GM18870 (cell line): ENCODE results near the gene CXCL12.

Source experiments
- ATAC-seq: cut with Tn5 transposase; IDR thresholded peaks from one replicate; pipeline ENCODE4 v1.9.1; 2021; ENCODE audit warnings: moderate library complexity; ENCODE audit not compliant: unreplicated experiment

Gene CXCL12

DNA sequence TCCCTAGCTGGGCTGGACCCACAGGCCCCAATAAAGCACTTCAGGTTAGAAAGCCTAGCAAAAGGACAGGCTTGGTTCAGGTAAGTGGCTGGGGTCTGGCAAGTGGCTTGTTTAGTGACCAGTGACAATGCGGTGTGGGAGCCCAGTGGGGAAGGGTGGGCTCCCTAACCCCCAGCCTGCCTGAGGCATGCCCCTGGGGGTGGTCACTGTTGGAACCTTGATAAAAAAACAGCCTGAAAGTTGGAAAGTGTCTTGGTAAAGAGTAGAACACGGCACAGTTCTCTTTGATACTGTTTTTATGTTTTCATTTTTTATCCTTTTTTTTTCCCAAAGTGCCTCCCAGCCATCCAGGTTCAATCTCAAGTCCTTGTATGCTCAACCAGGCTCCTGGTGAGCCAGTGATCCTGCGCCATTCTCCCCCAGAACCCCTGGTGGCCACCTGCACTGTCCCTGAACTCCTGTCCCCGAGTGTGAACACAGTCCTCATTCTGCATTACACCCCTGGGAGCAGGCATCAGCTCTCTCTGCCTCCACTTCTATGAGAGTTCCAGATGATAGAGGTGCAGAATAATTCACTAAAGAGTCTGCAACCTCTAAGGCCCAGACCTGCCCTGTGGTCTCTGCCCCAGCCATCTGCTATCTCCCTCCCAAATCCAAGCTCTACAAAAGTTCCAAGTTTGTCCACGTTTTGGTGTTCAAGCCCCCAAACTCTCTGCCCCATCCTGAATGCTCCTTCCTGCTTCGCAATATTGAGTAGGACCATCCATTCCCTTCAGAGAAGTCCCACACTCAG is 15.0 kb upstream of the CXCL12 start:
- no peak for ATAC-seq

DNA sequence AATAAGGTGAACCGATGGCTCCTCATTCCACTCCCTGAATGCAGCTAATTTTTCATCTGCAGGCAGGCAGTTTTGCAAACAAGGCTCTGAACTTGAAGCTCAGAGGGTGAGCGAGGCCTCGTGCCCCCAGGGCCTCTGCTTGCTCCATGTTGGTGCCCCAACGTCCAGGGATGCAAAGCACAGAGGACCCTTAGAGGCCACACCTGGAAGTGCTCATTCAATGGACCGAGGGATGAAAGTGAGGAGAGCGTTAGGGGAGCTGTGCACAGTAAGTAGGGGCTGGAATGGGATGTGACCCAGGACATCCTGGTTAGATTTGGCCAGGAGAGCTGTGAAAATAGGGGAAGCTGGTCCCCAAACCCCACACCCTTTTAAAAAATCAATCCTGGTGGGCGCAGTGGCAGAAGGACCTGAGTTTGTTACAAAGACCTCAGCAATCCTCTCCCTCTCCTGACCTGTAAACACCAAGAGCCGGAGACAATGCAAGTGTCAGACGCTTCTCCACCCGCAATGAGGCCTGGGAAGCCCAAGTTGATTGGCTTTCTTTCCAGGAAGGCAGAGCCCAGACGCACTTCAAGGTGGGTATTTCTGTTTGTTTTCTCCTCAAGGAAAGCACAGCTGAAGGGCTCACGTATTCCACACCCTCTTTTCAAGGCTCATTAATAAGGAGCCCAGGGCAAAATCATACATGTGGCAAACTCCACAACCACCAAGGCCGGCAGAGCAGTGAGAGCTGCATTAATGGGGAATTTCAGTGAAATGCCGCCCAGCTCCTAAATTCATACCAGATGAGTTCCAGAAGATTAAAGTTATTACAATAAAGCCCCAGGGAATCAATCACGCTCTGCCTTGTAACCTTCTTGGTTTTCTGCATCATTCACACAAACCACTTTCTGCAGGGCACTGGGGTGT is 14.1 kb upstream of the CXCL12 start:
- no peak for ATAC-seq

DNA sequence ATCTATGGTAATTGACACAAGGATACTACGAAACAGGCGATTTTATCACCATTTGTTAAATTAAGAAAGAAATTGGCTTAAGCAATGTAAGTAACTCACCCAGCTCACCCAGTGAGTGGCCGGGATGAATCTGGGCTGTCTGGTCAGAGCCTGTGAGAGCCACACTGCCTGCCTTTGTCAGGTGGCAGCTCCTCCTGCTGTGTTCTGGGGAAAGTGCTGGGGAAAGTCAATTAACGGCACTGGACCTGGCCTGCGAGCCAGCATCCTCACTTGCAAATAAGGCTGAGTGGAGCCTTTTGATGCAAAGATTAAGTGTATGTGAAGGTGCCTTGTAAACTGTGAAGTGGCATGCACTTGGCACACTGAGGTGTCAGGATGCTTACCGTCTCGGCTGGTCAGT is 13.4 kb upstream of the CXCL12 start:
- ATAC-seq: no peak

DNA sequence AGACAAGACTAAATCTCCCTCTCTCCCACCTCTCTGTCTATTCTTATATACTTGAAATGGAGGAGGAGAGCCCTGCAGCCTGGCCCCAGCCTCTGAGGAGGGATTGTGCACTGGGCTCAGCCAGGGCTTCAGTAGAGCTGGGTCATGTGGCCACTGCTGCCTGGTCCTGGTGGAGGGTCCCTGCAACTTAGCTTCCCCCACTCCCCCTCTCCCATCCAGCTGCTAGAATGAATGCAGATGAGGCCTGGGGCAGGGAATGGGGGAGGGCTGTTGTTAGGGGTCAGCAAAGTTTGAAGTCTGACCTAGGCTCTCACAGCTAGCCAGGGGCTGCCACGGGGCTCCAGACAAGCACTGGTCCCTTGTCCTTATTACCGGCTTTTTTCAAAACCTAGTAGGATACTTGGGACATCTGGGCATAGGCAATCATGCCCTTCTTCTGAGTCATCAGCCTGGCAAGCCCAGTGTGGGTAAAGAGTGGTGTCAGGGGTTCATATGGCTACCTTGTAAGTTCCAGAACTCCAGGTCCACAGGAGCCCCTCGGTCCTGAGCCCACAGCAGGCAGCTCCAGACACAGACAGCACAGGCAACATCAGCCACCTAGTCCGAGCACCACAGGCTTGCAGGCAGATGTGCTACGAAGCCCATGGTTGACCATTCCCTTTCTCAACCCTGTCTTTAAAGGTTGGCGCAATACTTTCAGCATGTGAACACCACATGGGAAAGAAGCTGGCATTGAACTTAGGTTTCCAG is 12.8 kb upstream of the CXCL12 start:
- no peak for ATAC-seq

DNA sequence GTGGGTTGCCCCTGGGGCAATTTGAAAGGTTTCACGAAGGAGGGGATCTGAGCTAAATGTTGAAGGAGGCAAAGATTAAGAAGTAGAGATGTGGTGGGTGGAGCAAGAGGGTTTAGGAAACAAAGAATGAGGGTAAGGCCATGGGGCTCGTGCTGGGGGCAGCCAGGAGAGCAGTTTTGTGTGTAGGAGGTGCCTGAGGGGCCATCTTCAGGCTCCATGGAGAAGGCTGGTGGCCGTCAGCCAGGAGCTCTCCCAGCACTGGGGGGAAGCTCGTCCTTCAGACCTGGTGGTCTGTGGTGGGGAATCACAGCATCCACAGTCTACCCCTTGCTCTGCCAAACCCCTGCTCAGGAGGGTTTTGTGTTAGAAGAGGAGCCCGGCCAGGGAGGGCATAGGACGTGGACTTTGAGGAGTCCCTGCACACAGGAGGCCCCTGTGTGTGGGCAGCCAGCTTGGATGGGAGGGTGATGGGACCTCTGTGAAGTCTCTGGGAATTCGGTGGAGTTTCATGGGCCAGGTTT is 11.8 kb upstream of the CXCL12 start:
- no peak for ATAC-seq

DNA sequence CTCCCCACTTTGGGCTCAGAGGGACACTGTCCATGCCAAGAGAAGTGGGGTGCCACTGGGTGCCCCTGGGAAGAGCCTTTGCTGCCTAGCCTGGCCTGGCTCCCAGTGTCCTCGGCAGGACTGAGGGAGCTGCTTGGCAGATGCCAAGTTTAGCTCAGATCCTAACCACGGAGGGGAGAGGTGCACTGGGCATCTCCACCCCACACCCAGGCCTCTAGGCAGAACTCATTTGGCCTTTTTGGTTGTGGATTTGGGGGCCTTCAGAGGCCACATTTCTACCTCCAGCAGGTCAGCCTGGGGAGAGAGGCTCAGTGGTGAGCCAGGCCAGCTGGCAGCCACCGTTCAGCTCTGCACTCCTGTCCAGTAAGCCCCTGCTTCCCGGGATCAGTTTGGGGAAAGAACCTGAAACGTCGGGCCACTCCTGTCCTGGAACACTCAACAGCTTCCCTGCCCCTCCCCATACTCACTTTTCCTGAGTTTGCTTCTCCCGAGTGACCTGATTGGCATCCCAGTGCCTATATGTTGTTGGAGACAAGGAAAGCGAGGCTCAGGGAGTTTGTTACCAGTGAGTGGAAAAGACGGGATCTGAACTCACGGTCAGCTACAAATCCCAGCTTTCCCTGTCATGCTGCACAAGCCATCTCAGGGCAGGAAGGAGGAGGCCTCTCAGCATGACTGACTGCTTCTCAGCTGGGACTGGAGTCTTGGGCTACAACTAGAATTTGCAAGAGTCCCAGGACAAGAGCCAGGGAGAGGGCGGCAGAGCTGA is 11.2 kb upstream of the CXCL12 start:
- no peak for ATAC-seq

DNA sequence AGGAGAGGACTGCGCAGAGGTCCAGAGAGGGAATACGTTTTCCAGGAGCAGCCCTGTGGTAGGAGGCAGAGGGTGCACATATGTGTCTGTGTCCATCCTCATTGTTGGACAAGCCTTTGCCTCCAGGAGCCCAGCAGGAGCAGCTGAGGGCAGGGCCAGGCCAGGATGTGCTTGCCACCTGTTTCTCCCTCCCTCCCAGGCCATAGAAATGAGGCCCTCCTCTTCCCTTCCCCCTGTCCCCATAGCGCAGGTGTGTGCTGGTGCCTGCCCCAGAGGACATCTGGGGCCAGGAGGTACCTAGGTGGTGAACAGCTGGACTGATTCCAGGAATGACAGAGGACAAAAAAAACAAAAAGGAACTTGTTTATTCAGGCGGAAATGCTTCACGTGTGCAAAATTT is 10.5 kb upstream of the CXCL12 start:
- no peak for ATAC-seq

DNA sequence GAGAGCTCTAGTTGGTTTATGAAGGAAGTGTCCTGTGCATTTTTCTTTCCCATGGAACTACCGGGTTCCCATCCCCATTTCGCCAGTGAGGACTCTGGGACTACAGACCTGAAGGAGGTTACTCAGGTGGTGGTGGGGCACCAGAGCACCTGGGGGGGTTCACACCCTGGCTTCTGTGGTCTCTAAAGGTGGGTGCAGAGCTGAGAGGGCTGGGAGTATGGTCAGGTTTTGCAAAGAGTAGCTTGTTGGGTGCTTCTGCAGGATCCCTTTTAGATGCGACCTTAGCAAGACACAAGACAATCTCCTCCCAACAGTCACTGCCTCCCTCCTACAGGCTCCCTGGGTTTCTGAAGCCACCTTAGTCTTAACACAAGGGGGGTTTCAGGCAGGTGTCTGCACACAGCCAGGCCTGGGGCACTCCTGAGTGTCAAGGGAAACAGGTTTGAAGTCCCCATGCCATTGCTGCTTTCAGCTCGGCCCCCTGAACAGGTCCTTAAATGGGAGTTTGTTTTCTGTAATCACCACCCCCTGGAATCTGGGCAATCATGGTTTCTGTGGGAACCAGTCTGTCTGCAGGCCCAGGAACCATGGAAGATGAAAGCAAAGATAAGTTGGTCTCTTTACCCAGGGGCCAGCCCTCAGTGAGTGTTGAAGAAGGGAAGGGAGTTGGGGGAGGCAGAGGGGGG is 9.9 kb upstream of the CXCL12 start:
- ATAC-seq: no peak

DNA sequence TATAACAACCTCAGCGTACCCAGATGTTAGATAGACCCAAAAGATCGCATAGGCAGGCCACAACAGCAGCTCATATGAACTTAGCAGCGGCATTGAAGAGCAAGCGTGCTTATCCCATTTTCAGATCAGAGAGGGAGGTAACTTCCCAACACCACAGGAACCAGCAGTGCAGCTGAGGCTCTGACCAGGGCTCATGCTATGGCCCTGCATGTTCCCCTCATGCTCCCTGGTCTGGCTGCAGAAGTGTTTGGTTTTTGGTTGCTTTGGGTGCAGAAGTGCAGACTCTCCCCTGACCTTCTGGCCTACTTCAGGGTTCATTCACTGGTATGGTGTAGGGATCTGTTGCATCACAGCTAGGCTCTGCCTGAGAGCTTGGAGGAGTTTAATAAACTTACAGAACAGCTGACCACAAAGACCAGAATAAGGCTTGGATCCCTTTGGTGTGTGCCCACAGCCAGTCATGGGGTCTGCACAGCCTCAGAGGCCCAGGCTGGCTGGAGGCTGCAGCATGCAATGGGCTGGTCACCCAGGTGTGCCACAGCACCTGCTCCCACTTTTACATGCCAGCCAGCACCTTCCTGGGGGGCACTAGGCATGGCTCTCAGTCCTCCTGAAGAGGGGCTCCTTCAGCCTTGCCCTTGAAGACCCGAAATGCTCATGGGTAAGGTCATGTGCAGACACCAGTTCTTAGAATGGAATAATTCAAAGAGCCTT is 9.1 kb upstream of the CXCL12 start:
- ATAC-seq: no peak

DNA sequence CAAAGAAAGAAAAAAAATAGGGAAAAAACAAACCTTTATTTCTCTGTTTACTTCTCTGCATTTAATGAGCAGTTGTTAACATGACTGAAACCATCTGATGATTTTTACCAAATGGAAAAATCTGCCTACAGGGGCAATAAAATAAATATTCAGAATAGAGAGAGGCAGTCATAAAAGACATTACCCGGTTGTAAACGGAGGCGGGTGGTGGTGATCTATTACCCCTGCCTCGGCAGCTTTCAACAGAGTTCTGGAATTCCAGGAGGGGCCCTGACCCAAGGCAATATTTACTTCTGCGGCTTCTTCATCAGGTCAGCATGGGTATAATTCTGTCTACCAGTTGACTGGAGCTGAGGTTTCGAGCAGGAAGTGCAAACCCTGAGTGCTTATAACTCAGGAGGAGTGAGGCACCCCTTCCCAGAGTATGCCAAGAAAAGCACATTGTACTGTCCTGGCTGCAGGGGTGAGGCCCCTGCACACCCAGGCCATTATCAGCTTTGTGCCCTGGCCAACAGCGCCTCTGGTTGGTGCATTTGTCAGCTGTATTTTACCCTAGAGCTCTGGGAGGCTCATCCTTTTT is 8.2 kb upstream of the CXCL12 start:
- no peak for ATAC-seq

DNA sequence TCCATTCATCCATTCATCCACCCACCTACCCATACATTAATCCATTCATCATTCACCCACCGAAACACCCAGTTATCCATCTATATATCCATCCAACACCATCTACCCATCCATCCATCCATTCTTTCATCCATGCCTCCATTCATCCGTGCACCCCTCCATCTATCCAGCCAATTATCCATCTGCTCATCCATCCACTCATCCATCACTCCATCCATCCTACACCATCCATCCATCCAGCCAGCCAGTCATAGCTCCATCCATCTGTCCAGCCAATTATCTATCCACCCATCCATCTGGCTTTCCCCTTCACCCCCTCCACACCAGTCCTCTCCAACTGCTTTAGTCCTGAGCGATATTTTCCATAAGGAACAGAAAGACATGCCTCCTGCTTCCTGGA is 7.5 kb upstream of the CXCL12 start:
- no peak for ATAC-seq

DNA sequence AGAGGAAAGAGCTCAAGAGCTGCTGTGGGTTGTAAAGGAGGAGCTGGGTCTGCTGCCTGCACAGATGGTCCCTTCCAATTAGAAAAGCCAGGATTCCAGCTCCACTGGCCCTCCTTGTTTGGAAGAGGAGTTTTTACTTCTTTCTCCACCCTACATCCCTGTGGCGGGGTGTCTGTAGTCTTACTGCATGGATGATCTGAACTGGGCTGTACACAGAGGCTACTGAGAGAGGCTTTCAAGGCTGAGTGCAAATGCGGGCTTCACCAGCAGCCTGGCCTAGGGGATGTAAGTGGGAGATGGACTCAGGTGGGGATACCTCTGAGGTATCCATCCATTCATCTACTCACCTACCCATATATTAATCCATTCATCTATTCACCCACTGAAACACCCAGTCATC is 7.1 kb upstream of the CXCL12 start:
- ATAC-seq: no peak

DNA sequence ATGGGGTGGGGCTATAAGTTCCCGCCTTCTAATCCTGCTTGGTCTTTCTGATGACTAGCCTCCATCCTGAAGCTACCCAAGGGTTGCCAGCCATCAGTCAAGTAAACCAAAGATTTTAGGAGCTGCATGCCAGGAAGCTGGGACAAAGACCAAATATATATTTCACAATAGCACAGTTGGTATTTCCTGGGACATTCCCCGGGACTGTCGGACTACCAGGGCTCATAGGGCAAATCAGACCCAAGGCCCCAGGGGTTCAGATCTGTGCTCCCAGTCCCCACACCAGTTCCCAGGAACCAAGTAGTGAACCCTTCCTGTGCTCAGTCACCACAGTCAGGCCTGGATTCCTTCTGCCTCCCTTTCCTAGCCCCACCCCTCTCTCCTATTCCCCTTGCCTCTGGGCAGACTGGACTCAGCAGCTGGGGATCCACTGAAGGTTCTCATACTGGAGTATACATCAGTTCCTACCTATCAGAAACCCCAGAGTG is 5.7 kb upstream of the CXCL12 start:
- no peak for ATAC-seq

DNA sequence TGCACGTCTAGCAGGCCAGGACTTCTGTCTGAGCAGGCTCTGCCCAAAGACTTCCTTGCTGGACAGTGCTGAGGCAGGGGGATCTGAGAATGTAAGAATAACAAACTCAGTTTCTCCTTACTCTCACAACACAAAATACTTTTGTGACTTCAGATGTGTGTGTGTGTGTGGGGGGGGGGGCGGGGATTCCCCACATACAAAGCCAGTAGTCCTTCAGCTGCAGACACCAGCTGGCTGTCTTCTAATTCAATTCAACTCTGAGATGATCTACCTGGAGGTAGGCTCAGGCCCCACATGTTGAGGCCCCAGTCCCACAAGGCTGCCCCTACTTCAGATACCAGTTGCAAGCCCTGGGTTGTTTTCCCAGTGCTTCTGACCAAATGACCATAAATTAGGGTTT is 4.7 kb upstream of the CXCL12 start:
- ATAC-seq: no peak

DNA sequence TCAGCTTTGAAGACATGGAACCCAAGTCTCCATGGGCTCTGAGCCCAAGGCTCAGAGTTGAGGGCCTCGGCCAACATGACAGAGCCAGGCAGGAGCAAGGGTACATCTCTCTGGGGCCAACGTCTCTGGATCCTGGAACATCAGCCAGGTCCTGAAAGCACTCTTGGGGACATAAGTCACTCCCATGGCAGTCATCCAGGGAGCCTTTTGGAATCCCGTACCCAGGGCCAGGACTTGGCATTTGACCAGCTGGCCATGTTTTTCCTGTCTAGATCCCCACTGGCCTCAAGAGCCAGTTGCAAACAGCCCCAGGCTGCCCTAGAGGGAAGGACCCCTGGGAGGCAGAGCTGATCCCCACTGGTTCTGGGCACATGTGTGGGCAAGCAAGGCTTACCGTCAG is 4.3 kb upstream of the CXCL12 start:
- ATAC-seq: no peak

DNA sequence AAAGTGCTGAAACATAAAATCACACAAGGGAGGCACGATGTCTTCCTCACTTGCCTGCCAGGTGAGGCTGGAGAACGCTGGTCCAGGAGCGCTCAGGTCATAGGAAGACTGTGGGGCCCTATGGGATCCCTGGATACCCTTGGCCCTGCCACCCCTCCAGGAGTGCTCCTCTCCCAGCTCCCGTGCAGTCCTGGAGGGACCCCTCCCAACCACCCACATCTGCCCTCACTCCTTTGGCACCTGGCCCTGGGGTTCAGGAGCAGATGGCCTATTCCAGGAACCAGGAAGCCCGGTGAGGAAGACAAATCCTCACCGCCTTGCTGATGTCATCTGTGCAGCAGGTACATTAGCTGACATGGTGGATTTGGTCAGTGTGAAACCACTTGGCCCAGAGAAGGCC is 3.7 kb upstream of the CXCL12 start:
- ATAC-seq: no peak

DNA sequence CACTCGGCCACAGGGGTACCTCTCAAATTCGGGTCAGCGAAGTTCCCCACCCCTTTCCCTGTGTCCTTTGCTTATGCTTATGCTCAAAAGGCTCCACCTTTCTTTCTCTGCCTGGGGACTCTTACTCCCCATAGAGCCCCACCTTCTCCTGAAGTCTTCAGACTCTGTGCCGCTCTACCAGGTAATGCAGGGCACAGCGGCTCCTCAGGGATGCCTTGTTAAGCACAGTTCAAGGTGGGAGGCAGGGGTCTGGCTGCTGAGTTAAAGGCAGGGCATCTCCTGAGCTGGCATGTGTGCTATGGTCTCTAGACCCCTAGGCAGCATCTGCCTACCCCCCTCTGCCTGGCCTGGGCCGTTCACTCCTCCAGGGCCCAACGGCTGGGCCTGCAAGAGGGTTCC is 3.0 kb upstream of the CXCL12 start:
- no peak for ATAC-seq

DNA sequence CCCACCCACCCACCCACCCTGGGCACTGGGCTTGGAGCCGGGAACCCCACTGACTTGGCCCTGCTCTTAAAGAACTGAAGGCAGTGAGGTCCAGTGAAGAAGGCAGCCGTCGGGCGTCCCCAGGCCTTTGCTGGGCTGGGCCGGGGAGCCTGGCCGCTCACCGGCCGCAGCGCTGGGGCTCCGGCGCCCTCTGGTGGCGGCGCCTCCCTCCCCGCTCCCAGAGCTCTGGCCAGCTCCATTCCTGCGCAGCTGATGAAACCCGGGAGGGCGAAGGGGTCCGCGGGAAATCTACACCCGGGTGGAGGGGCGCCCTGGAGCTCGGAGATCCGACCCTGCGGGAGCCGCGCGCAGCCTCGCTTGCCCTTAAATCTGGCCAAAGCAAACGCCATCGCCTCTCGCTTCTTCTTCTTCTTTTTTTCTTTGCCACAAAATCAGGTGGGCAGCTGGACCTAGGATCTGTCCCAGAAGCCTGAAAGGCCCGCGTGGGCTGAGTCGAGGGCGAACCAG is 1.7 kb upstream of the CXCL12 start:
- ATAC-seq: no peak
